GM12872 (cell line): ENCODE measurements around the gene CLSTN2.

Experiments used
- TF ChIP-seq, protein P1 (sequence below): IDR thresholded peaks from 3 replicates; pipeline ENCODE4 v1.5.1; 2011; ENCODE audit warnings: low read depth, mild to moderate bottlenecking, low read length, moderate library complexity; ENCODE audit not compliant: insufficient read depth

Gene CLSTN2

DNA sequence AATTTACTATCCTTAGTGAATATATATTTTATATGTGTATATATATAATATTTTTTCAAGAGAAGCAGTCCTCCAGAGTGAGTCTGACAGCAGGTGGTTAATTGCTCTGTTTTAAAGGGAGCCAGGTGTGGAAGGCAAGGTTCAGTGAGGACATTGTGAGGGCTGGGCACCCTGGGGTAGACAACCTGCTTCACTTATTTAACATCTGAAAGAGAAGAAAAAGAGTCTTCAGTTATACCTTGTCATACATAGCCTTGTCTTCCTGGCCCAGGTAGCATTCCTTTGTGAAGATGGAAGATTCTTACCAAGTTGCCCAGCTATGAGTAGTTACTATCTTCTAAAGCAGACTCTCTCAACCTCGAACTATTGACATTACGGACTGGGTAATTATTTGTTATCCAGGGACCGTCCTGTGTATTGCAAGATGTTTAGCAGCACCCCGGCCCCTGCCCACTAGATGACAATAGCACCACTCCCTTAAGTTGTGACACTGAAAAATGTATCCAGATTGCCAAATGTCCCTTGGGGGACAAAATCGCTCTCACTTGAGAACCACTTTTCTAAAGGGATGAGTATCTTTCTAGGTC lies 406.9 kb downstream of the CLSTN2 start:
- TF ChIP-seq, protein P1, sequence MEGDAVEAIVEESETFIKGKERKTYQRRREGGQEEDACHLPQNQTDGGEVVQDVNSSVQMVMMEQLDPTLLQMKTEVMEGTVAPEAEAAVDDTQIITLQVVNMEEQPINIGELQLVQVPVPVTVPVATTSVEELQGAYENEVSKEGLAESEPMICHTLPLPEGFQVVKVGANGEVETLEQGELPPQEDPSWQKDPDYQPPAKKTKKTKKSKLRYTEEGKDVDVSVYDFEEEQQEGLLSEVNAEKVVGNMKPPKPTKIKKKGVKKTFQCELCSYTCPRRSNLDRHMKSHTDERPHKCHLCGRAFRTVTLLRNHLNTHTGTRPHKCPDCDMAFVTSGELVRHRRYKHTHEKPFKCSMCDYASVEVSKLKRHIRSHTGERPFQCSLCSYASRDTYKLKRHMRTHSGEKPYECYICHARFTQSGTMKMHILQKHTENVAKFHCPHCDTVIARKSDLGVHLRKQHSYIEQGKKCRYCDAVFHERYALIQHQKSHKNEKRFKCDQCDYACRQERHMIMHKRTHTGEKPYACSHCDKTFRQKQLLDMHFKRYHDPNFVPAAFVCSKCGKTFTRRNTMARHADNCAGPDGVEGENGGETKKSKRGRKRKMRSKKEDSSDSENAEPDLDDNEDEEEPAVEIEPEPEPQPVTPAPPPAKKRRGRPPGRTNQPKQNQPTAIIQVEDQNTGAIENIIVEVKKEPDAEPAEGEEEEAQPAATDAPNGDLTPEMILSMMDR: no peak

DNA sequence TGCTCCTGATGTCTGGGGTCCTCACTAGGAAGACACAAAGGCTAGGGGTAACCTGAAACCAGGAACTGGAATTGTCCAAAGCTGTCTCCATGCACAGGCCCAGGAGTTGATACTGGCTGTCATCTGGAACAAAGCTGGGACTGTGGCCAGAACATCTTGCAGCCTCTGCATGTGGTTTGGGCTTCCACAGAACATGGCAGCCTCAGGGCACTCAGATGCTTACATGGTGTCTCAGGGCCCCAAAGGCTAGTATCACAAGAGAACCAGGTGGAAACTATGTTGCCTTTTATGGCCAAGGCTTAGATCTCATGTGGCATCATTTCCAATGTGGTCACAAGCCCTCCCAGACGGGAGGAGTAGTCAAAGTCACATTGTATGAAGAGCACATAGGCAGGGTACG lies 407.7 kb downstream of the CLSTN2 start:
- TF ChIP-seq, protein P1: no peak

DNA sequence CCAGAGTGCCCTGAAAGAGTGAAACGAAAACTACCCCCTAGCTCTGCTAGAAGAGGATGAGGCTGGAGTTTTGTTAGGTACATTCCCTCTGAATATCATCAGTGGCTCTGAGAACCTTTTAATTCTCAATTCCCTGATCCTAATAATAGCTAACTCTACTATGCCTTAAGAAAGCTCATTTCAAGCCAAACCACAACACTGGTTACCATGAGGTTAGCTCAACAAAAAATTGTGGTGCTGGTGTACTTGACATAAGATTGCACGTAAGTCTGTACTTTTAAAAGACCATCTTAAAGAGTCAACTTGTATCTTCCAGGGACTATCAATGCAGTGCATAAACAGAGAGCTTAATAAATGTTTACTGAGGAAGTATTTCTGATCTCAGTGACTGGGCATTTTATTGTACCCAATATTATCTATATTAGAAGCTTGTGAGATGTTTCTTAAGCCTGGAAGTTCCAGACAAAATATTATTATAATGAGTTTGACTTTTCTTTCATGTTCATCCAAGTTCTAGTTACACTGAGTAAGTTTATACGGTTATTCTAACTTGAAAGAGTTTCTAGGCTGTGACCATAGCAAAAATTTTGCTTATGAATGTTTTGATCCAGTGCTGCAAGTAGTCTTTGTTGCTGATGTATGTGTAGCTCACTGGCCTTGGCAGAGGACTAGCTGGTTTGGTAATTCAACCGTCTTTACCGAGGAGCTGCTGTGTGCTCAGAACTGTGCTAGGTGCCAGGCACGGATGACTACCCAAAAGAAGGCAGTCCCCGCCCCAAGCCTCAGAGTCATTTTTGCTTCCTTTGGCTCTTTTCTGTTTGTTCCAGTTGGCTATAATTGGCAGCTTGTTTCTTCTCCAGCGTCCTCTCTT lies 408.5 kb downstream of the CLSTN2 start:
- TF ChIP-seq, protein P1: no peak

DNA sequence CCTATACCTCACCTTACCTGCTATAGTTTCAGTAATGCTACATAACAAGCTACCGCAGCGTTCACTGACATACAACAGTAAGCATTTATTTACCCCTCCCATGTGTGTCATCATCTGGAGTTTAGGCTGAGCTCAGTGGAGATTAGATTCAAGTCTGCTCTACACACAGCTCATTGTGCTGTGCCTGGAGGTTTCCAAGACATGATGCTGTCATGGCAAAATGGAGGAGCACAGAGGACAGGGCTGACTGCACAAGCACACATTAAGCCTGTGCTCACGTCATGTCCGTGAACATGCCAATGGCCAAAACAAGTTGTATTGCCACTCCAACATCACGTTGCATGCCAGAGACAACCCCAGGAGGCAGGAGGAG lies 409.1 kb downstream of the CLSTN2 start:
- TF ChIP-seq, protein P1: no peak

DNA sequence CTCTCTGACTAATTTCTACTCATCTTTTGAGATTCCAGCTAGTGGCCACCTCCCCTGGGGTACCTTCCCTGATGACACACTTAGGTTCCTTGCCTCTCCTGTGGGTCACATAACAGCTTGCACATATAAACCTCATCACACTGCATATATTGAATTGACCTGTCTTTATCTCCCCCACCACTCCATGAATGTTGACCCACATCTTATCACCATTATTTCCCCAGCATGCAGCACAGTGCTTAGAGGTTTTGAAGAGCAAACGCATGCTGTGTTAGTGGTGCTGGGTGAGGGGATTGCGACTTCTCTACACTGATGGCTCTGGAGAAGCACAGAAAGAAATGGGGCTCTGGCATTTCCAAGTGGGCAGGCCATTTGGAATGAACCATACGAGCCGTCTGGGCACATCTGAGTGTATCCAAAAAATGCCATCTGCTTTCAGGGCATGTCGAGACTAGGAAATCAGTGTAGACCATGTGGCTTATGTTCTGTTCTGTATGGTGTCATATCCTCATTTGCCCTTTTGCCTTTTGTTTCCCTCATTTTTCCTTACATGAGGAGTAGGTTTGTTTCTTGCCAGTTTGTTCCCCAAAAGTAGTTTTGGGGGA lies 409.7 kb downstream of the CLSTN2 start:
- TF ChIP-seq, protein P1: no peak

DNA sequence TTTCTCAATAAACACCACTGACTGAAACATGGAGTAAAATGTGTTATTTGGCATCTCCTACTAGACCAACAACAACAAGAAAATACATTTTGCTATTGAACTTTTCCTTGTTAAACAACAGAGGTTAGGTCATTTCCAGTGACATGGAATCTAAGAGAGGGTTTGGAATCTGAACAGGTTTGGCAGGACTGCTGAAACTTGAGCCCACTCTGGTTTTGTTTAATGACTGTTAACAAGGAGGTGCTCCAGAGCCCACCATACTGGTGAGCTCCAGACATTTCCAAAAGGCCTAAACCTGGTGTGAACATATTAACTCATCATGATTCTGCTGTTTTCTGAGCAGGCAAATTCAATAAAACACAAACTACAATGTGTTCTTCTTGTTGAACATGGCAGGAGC lies 412.2 kb downstream of the CLSTN2 start:
- TF ChIP-seq, protein P1: no peak

DNA sequence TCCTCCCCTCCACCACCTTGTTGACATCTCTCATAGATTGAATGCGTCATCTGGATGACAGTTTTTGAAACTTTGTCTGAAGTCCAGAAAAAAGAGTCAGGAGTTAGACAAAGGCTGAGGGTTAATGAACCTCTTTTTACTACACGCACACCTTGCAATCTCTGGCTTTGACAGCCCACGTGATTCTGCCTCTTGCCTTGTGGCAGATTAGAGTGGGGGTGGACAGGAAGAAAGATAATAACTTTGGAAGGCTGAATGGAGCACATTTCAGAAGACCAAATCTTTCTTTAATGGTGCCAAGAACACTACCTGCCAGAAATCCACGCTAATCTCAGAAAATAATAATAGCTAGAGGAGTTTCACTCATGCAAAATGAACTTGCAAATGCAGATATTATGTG lies 415.0 kb downstream of the CLSTN2 start:
- TF ChIP-seq, protein P1: no peak
